LNCaP clone FGC (cell line): ENCODE data around the gene PLSCR1.
"Not testable (repeated sequence)": the region's sequence is repeated elsewhere in the genome, so short reads cannot be mapped to it uniquely, and the experiment has no call there.

Source experiments
- DNase-seq: peaks from one replicate; pipeline ENCODE4 v3.0.0-alpha.2; 2011; ENCODE audit warnings: low read depth
- H3K4me3 ChIP-seq: 2 replicates; pipeline ENCODE4 v1.5.1; 2011; ENCODE audit warnings: mild to moderate bottlenecking, low read depth, low read length, control low read depth
- TF ChIP-seq, protein P1 (sequence below): IDR thresholded peaks from 2 replicates; pipeline ENCODE4 v1.5.1; 2012; ENCODE audit warnings: mild to moderate bottlenecking; ENCODE audit not compliant: control insufficient read depth, insufficient read depth; ENCODE audit errors: extremely low read depth

PLSCR1 gene

GRCh38 chr3:146532406-146532805 lies 12.0 kb downstream of the PLSCR1 start:
- no peak overlapping the region for H3K4me3 ChIP-seq
- no peak for DNase-seq
- TF ChIP-seq, protein P1, sequence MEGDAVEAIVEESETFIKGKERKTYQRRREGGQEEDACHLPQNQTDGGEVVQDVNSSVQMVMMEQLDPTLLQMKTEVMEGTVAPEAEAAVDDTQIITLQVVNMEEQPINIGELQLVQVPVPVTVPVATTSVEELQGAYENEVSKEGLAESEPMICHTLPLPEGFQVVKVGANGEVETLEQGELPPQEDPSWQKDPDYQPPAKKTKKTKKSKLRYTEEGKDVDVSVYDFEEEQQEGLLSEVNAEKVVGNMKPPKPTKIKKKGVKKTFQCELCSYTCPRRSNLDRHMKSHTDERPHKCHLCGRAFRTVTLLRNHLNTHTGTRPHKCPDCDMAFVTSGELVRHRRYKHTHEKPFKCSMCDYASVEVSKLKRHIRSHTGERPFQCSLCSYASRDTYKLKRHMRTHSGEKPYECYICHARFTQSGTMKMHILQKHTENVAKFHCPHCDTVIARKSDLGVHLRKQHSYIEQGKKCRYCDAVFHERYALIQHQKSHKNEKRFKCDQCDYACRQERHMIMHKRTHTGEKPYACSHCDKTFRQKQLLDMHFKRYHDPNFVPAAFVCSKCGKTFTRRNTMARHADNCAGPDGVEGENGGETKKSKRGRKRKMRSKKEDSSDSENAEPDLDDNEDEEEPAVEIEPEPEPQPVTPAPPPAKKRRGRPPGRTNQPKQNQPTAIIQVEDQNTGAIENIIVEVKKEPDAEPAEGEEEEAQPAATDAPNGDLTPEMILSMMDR, result no peak

- TF ChIP-seq, protein P1, result no peak
- no peak overlapping the region for H3K4me3 ChIP-seq
- no peak for DNase-seq
Observed at GRCh38 chr3:146530609-146531008, 13.8 kb downstream of the PLSCR1 start.

GRCh38 chr3:146529021-146529420 lies 15.4 kb downstream of the PLSCR1 start:
- DNase-seq, result peak; percentile 14
- TF ChIP-seq, protein P1, result no peak
- H3K4me3 ChIP-seq, result no peak overlapping the region

- TF ChIP-seq, protein P1, result no peak
- no peak for DNase-seq
- no peak overlapping the region for H3K4me3 ChIP-seq
Observed at GRCh38 chr3:146524961-146525360, 19.4 kb downstream of the PLSCR1 start.

DNA sequence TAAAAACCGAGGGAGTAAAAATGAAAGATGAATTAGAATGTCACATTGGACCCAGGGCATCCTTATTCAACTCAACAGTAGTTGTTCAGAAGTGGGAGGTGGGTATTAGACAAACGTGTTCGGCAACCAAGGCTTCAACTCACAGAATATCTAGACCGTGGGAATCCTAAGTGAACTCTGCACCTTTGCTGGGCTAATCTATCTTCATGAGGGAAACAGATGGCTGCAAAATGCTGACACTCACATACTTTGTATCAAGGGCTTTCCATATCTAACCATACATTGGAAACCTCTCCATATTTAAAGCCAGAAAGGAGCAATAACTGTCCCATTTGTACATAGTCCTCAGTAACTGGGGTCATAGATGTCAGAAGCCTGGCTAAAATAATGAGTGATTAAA lies 20.9 kb downstream of the PLSCR1 start:
- no peak for DNase-seq
- no peak overlapping the region for H3K4me3 ChIP-seq
- TF ChIP-seq, protein P1, result no peak

GRCh38 chr3:146522174-146523158 lies 21.9 kb downstream of the PLSCR1 start:
- not testable (repeated sequence) for DNase-seq, H3K4me3 ChIP-seq

- TF ChIP-seq, protein P1, result no peak
- no peak for DNase-seq
- H3K4me3 ChIP-seq, result no peak overlapping the region
Observed at GRCh38 chr3:146521394-146521793, 23.0 kb downstream of the PLSCR1 start.
